GM12875 (cell line): ENCODE data around the gene SLC6A3.

ENCODE experiments used
- H3K4me3 ChIP-seq: one replicate; pipeline ENCODE4 v1.5.1; 2011; ENCODE audit warnings: low read depth, low read length, control low read depth
- TF ChIP-seq, protein P1 (sequence below): IDR thresholded peaks from 2 replicates; pipeline ENCODE4 v1.5.1; 2011; ENCODE audit warnings: low read depth, mild to moderate bottlenecking, control low read depth, inconsistent platforms, low read length, moderate library complexity, borderline replicate concordance; ENCODE audit not compliant: insufficient read depth

SLC6A3 gene

DNA sequence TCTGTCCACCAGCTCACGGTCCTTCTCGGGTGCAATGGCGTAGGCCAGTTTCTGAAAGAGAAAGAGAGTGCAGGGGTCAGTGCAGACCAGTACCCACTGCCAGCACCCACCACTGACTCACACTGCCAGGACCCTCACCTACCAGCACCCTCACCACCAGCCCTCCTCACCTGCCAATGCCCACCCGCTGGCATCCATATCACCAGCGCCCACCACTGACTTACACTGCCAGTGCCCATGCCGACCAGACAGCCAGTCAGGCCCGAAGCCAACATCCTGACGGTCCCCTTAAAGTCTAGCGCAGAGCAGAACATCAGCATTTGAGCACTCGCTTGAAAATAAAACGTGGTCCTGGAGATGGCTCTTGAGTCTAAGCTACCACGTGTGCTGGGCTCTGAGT is 44.3 kb downstream of the SLC6A3 start:
- TF ChIP-seq, protein P1, sequence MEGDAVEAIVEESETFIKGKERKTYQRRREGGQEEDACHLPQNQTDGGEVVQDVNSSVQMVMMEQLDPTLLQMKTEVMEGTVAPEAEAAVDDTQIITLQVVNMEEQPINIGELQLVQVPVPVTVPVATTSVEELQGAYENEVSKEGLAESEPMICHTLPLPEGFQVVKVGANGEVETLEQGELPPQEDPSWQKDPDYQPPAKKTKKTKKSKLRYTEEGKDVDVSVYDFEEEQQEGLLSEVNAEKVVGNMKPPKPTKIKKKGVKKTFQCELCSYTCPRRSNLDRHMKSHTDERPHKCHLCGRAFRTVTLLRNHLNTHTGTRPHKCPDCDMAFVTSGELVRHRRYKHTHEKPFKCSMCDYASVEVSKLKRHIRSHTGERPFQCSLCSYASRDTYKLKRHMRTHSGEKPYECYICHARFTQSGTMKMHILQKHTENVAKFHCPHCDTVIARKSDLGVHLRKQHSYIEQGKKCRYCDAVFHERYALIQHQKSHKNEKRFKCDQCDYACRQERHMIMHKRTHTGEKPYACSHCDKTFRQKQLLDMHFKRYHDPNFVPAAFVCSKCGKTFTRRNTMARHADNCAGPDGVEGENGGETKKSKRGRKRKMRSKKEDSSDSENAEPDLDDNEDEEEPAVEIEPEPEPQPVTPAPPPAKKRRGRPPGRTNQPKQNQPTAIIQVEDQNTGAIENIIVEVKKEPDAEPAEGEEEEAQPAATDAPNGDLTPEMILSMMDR: no peak
- no peak overlapping the region for H3K4me3 ChIP-seq

DNA sequence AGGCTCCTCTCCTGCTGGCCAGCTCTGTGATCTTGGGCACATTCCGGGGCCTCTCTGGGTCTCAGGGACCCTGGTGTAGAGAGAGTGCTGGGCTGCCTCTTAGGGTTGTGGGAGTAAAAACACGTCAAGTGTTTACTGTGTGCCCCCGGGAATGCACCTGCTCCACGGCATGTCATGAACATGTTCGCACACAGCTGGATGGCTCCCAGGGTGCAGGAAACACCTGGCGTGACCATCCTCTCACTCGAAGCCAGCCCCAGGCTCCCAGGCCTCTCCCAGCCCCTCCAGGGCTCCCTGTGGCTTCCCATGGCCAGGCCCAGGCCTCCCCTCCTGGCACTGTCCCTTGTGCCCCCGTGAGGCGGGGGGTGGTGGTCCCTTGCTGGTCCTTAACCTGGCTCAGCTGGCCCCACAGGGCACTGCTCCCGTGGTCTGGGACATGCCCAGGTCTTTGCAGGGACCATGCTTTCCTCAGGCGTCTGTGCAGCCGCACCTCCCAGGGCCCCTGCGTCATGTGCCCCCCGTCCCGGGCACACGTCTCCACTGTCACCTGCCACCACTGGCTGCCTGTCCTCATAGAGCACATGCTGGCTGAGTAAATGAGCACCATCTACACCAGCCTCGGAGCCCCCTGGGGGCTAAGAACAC is 44.9 kb downstream of the SLC6A3 start:
- TF ChIP-seq, protein P1: no peak
- H3K4me3 ChIP-seq: no peak overlapping the region

DNA sequence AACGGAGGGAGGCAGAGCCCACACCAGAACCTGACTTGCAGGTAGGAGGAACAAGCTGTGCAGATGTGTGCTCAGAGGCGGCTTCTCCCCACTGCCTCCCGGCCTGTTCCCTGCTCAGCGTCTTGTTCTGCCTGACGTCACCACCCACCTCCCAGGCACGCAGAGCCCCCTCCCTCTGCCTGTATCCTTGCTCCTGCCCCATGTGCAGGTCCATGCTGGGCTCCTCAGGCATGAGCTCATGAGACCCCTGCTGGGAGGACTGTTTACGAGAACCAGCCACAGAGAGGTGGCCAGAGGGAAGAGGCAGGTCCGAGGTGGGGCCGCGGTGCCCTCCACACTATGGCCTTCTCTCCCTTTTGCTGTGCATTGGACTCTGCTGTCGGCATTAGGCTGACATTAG is 45.5 kb downstream of the SLC6A3 start:
- H3K4me3 ChIP-seq: no peak overlapping the region
- TF ChIP-seq, protein P1: no peak

DNA sequence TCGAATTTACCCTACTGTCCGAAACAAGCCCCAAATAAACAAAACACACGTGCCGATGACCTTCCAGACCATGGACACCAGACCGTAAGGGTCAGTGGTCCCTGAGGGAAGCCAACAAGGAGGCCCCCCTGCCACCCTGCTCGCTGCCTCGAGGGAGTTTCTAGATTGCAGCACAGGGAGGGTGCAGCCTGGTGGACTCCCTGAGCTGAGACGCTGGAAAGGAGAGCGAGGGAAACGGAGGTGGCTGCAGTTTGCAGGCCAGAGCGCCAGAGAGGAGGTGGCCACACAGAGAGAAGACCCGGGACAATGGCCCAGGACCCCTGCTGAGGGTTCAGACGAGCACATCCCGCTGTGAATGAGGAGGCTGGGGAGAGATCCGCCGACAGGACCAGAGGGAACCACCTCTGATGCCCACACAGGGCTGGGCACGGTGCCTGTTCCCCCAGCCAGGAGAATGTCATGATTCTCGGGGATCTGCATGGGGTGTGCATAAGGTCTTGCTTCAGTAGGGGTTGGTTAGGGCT is 48.9 kb downstream of the SLC6A3 start:
- no peak overlapping the region for H3K4me3 ChIP-seq
- TF ChIP-seq, protein P1: no peak

DNA sequence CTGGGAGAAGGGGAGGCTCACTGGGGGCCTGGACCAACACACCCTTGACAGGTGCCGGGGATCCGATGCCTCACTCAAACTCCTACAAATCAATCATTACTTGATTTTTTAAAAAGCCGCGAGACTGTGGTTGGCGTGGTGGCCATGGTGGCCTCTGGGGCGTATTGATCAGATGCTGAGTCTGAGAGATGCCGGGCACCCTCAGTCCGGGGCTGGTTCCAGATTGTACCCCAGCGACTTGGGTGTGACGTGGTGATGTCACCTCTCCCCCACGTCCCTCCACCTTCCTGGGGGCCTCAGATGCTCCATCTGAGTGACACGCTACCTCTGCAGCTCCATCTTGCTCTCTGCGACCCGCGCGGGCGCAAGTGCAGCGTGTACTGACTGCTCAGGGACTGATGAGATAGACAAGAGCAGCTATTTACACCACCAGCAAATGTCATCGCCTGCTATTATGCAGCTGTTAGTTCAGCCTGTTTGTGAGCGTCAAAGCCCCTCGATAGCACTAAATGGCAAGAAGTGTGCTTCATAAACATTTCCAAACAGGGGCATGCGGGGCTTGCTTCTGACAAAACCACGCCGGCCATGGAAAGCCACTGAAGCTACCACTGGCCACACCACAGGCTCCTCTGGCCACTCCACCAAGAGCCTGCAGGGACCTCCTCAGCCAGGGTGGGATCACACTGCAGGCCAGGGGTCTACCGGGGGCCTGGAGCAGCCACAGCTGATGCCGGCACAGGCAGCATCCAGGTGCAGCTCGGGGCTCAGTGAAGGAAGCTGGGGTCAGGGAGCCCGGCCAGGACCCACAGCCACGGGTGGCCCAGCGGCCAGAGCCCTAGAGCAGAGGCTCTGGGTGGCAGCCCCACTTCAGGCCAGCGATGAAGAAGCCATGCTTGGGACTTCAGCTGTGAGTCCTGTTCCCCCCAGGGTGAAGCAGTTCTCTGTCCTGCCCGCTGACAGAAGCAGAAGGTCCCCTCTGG is 50.1 kb downstream of the SLC6A3 start:
- TF ChIP-seq, protein P1: no peak
- no peak overlapping the region for H3K4me3 ChIP-seq

DNA sequence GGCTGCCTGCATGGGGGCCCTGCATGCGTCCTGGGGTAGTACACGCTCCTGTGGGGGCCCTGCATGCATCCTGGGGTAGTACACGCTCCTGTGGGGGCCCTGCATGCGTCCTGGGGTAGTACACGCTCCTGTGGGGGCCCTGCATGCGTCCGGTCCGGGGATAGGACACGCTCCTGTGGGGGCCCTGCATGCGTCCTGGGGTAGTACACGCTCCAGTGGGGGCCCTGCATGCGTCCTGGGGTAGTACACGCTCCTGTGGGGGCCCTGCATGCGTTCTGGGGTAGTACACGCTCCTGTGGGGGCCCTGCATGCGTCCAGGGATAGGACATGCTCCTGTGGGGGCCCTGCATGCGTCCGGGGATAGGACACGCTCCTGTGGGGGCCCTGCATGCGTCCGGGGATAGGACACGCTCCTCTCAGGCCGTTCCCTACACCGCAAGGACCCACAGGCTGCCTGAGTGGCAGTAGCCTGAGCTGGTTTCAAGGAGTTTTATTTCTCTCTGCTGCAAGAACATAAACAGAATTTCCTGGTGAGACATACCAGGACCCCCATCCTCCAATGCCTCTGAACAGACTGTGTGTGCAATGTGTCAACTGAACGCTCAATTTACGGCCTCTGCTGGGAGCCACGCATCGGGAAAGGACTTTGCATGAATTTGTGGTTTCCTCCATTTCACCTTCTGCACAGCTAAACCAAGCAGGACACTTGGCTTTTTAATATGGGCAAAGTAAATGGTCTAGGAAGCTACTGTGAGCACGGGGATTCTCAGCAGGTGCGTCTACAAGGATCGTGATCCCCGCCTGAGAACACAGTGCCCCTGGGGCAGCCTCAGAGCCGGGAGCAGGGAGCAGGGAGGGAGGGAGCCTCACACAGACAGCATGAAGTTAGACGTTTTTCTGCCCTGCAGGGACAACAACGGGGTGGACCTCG is 51.4 kb downstream of the SLC6A3 start:
- TF ChIP-seq, protein P1: no peak
- no peak overlapping the region for H3K4me3 ChIP-seq
